Neural progenitor cell (in vitro differentiated cells): ENCODE data around the gene DPM3.

ENCODE experiments used
- EZH2phosphoT487 ChIP-seq: fragments of 200-600 bp; sonication (generic); IDR thresholded peaks from 2 replicates; pipeline ENCODE4 v1.6.1; 2017; ENCODE audit warnings: antibody characterized with exemption
- TF ChIP-seq, protein P1 (sequence below): fragments of 200-600 bp; sonication (generic); IDR thresholded peaks from 2 replicates; pipeline ENCODE4 v1.5.1; 2017; ENCODE audit warnings: antibody characterized with exemption, mild to moderate bottlenecking

DNA sequence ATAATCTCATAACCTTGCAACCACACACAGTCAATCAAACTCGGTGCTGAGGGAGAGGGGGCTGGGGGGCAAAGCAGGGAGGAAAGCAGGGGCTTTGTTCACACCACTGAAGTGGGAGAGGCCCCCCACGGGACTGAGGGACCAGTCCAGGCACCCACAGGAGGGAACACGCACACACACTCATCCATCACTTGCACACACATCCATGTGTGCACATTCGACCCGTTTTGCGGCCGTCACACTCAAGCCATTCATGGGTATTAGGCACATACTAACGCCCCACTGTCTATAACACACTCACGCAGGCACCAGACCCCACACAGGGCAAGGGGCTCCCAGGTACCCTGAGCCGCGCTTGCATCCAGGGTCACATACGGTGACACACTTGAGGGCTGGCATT is 47.7 kb downstream of the DPM3 start:
- TF ChIP-seq, protein P1, sequence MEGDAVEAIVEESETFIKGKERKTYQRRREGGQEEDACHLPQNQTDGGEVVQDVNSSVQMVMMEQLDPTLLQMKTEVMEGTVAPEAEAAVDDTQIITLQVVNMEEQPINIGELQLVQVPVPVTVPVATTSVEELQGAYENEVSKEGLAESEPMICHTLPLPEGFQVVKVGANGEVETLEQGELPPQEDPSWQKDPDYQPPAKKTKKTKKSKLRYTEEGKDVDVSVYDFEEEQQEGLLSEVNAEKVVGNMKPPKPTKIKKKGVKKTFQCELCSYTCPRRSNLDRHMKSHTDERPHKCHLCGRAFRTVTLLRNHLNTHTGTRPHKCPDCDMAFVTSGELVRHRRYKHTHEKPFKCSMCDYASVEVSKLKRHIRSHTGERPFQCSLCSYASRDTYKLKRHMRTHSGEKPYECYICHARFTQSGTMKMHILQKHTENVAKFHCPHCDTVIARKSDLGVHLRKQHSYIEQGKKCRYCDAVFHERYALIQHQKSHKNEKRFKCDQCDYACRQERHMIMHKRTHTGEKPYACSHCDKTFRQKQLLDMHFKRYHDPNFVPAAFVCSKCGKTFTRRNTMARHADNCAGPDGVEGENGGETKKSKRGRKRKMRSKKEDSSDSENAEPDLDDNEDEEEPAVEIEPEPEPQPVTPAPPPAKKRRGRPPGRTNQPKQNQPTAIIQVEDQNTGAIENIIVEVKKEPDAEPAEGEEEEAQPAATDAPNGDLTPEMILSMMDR = no peak
- TF ChIP-seq EZH2phosphoT487 = no peak
